GM18867 (cell line): ENCODE measurements around the gene SCO1.
"Not testable (repeated sequence)": the region's sequence is repeated elsewhere in the genome, so short reads cannot be mapped to it uniquely, and the experiment has no call there.

Experiments
- ATAC-seq: cut with Tn5 transposase; IDR thresholded peaks from one replicate; pipeline ENCODE4 v1.9.1; 2021; ENCODE audit warnings: mild to moderate bottlenecking, moderate library complexity; ENCODE audit not compliant: unreplicated experiment

The SCO1 gene

DNA sequence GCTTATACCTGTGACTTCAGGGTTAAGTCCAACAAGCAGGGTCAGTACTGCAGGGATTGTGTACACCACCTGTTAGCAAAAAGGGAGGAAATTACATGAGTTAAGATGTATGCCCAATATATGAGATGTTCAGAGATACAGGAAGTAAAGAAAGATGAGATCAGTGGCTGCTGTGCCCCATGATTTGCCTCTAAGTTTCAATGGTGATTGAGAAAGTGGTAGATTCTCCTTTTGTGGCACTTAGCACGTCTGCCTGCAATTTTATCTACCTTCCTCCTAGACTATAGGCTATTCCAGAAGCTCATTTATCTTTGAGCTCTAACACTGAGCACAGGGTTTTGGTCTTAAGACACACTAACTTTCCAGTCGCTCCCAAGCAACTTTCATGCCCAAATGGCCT is 28.9 kb upstream of the SCO1 start:
- no peak for ATAC-seq

DNA sequence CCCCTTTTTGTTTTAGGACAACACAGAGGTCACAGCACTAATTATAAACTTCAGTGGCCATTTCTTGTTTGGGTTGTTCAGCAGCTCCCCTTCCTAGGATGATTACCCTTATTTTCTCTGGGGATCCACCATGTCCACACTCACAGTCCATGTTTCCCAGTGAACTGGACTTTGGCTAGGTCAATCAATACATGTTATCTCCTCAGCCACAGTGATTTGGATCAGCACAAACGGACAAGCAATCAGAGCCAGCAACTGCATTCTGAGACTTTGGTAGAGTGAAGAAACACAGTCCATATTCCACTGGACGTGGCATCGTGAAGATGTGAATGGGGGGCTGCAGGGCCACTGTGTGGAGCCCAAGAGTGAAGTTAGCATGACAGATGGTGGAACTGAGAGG is 27.9 kb upstream of the SCO1 start:
- ATAC-seq = no peak

DNA sequence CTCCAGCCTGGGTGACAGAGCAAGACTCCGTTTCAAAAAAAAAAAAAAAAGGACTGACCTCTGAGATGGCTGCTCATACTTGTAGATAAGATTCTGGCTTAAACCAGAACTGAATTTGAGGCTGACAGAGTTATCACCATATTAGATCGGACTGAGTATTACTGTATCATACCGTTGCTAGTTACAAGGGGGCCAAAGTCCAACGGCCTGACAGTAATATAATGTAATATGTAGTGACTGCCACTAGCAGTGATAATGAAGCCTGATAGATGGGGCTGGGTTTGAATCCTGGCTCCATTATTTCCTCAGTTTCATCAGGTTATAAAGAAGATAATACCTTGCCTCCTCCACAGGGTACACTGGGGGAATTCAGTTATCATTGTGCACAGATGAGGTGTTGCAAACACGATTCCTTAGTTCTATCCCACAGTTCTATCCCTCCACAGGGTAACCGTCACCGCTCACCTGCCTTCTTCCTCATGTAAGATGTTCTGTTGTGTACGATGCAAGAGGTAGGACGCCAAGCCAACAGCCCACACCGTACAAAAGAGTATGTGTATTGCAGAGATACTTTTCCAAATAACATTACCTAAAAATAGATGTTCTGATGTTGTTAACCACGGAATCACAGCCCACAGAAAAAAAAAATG is 27.3 kb upstream of the SCO1 start:
- no peak for ATAC-seq

DNA sequence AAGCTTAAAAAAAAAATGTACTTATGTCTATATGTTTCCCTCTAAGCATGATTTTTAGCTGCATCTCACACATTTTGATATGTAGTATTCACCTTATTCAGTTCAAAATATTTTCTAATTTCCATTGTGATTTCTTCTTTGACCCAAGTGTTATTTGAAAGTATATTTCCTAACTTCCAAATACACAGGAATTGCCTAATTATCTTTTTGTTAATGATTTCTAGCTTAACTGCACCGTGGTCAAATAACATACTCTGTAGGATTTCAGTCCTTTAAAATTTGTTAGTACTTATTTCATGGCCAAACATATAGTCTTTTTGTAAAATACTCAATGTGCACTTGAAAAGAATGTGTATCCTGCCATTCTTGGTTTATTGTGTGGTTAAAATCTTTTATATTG is 21.2 kb upstream of the SCO1 start:
- ATAC-seq = no peak

DNA sequence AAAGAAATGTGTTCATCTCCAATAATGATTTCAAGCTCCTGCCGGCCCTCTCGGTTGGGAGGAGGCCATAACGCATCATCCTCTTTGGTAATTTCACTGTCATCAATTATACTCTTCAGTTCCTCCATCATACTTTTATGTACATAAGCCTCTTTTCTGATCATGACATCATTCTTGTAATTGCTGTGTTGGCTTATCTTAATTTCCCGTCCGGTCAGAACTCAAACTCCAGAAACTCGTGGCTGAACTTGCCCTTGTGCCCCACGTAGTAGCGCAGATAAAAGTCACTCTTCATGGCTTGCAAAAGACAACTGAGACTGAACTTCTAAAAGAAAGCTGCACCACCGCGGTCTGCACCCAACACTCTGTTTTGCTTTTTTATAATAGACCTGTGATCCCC is 18.9 kb upstream of the SCO1 start:
- ATAC-seq = no peak

DNA sequence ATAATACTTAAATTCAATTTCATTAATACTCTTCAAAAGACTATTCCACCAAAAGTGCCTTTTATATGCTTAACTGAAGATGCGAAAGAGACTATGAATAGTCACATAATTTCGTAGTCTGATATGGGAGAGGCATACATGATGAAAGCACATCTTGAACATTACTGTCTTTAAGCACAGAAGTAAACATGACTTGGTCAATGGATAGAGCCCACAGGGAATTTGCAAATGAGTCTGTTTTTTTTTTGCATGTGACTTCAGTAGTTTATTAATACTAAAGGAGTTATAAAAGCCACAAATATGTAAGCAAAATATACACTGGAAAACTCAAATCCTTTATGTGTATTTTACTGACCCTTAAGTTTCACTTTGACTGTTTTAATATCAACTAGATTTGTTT is 16.0 kb upstream of the SCO1 start:
- ATAC-seq = no peak

DNA sequence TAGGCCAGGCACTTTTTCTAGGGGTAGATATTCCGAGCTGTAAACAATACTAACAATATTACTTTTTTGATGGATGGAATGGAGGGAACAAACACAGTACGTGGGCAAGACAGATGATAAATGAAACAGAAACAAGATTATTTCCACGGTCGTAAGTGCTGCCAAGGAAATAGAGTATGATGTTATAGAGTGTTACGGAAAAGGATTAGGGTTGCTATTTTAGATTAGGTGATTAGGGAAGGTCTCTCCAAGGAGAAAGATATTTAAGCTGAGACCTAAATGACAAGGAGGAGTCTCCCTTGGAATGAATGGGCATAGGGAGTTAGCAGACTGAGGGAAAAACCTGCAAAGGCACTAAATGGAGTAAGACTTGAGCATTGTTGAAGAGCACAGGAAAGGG is 8.4 kb upstream of the SCO1 start:
- ATAC-seq = no peak

DNA sequence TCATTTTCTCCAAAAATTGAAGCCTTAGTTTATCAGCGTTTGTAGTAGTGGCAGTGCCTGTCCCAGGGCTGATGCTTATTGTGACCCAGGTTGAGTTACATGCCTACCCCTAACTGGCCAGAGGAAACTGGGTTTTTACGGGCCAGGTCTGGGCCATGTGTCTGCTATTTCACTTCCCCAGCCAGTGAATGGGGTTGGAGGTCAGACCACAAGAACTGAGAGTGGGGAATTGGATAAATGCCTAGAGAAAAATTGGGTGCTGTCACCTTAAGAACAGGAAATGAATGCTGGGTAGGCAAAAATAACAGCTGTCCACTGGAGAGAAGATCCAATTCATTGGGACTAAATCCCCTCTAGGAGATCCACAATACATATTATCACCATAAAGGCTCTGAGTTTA is 5.2 kb upstream of the SCO1 start:
- ATAC-seq = no peak

DNA sequence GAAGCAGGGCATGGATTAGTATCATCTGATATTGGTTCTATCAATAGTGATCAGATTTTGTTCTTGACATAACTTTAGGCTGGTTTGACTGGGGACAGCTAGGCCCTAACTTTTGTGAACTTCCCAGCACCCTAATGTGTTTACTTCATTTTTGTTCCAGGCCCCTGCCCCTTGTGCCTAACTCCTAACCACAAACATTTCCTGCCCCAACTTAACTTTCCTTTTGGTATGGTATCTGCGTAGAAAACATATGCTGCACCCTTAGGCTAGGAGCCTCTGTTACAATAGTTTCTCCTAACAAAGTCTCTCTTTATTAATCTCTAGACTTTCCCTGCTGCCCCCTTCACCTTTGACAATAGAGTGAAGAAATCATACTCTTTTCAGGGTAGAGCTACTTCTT is 2.5 kb upstream of the SCO1 start:
- no peak for ATAC-seq

DNA sequence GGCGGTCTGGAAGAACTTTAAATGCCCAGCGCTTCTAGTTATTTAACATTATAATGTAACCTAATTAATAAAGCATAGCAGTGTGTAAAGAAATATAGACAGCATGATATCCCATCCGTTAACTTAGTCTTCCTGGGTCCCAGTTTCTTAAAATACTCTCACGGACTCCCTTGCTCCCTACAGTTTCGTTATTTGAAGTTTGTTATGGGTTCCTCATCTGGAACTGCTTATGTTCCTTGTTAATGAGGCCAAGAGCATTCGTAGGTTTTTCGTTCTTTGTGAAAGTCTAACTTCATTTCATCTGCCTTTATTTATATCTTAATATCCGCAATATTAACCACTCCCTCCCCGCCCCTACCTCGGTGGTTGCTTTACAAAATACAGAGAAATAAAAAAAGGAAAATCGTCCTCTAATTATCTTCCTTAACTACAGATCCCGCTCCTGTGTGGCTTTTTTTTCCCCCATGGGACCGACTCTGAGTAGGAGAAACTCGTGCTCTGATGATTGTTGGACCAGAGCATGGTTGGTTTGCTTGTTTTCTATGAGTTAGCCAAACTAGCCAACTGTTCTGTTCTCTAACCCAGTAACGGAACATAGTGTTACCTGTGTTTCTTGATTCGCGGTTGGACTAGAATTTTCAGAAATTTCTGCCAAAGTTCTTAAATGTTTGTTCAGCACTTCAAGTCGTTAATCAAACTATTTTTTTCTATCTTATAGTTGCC is 924 bp upstream of the SCO1 start:
- ATAC-seq = no peak

DNA sequence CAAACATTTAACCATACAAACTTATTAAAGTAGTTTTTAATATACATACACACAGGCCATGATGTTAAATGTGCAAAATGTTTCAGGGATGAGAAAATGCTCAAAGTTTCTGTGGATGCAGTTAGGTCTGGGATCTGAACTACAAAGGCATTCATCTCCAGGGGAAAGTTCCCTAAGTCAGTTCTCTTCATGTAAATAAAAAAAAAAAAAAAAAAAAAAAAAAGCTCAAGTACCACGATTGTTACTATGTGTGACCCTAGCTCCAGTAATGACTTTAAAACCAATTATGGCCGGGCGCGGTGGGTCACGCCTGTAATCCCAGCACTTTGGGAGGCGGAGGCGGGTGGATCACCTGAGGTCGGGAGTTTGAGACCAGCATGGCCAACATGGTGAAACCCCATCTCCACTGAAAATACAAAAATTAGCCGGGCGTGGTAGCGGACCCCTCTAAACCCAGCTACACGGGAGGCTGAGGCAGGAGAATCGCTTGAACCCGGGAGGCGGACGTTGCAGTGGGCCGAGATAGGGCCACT is 1.4 kb downstream of the SCO1 start:
- ATAC-seq = not testable (repeated sequence)

DNA sequence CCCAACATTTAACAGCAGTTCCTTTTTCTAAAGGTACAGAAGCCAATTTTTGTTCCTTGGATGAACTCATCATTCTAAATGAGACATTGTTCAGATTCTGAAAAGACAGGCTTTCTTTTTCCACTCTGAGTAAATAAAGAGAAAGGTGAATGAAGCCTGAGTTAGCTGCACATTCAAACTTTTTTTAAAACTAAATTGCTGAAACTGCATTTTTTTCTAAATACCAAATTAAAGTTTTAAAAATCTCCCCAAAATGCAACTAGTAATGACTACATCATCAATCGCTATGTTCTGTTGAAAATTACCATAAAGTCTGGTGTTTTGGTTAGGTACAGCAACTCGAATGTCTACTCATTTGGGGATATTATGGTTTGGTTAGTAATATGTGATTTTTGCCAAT is 9.8 kb downstream of the SCO1 start:
- no peak for ATAC-seq

DNA sequence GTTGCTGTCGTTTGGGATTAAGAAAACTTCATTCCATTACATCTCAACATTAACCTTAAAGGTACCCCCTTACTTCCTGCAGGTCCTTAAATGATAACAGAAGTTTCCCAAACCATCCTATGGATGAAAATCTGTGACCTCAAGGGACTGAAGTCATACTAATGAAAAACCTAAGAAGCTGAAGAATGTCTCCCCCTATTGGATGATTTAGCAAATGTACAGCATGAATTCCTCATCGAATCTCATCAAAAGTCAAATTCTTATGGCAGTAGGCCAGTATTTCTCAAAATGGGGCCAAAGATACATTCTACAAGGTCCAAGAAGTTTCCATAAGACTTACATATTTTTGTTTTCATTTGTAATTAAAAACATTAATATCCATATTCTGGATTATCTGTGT is 13.5 kb downstream of the SCO1 start:
- ATAC-seq = no peak

DNA sequence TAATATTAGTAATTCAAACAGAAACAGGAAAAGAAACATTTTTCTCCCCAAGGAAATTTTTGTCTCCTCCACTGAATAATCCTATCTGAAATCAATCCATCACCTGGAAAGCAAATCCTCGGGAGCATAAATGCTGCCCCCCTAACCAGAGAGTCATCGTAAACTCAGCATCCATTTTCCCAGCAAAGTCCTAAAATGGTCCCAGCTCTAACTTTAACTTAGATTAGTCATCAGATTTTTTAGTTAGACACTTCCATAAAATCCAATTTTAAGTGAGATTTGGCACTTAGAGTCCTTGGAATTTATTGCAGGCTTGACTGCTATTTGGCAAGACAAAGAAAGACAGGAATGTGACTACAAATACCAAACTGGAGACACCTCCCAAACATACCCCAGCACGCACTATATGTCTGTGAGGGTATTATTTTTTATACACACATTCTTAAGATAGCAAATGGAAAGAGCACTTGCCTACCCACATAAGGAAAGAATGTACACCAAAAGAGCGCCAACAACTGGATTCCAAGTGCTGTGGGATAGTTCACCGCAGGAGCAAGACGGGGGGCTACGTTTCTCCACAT is 15.4 kb downstream of the SCO1 start:
- ATAC-seq = no peak

DNA sequence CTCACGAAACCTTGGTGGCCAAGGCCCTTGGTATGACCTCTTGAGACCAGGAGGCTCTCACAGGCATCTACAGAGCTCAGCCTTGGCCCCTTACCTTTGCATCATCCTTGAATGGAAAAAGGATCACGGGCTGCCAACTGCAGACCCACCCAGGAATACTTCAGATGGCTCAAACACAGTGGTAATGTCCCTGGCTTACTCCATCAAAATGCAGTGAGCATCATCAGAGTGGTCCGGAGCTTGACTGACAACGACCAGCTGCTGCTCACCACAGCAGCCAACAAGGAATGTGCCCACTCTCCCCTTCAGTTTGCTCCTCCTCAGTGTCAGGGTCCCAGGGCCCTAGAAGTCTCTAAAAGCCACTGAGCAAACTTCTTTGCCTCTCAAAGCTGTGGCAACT is 22.6 kb downstream of the SCO1 start:
- no peak for ATAC-seq

DNA sequence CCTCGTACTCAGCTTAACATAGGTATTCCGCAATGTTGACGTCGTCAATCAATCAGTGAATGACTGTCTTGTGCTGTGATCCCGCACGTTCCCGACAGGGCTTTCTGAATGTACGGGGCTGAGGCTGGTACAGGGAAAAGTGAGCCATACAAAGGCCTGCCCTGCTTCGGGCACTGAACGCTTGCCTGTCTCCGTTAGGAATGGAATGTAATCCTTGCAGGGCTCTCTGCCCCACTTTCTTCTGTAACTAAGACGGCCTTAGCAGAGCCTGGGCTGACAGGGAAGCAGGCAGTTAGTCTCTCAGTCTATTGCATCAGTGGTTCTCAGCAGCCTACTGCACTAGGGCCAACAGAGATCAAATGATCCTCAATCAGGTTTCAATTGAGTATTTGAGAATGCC is 24.0 kb downstream of the SCO1 start:
- ATAC-seq = no peak

DNA sequence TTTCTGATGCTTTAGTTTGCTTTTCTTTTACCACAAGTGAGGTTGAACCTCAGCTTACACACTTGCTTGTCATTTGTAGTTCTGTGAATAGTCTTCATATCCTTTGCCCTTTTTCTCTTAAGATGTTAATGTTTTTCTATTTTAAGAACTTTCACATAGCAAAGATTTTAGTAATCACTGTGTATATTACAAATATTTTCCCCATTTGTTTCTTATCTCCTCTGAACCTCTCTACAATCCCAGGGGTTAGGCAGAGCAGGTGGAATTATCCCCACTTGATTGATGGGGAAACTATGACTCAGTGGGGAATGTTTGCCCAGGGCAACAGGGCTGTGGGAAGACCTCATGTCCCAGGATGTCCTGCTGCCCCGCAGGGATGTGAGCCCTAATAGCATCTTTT is 28.6 kb downstream of the SCO1 start:
- no peak for ATAC-seq

DNA sequence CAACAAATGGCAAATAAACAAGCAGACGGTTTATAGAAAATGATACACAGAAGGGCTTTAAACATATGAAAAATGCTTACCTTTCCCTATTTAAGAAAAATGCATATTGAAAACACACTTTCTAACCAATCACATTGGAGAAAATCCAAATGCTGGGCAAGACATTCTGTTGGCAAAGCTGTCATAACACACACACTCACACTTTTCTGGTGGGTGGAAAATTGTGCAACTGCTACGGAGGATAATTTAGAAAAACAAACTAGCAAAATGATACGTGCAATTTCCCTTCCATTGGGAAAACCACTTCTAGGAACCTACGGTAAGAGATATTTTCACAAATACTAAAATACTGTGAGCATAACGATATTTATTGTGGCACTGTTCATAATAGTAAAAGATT is 30.4 kb downstream of the SCO1 start:
- ATAC-seq = no peak

DNA sequence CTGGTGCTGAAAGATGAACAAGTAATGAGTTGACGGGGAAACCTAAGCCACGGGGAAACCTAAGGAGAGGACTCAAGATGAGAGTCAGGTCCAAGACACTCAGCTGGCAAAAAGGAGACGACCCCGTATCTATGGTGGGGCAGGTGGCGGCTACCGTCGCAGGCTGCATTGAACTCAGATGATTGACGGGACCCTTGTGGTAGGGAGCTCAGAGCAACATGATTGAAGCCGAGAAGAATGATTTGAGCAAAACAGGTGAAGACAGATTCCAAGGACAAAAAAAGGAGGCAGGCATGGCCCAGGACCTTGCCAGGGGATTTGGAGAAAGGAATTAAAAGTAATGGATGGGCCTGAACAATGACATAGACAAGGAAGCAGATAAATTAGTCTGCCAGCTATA is 32.8 kb downstream of the SCO1 start:
- no peak for ATAC-seq

DNA sequence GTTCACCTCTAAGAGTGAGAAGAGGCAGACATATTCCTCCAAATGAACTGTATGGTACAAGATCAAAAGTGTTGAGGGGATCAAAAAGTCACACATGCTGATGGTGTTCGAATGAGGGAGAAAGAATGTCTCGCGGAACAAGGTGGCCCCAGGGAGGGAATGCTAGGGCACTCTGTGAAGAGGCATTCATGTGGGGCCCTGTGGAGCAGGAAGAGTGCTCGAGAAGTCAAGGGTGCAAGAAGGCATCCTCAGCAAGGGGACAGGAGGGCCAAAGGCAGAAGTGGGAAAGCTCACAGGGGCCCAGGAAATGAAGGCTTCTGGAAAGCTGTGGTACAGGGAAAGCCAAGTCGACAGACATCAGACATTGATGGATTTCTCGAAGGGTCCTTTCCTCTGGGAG is 34.1 kb downstream of the SCO1 start:
- ATAC-seq = no peak

DNA sequence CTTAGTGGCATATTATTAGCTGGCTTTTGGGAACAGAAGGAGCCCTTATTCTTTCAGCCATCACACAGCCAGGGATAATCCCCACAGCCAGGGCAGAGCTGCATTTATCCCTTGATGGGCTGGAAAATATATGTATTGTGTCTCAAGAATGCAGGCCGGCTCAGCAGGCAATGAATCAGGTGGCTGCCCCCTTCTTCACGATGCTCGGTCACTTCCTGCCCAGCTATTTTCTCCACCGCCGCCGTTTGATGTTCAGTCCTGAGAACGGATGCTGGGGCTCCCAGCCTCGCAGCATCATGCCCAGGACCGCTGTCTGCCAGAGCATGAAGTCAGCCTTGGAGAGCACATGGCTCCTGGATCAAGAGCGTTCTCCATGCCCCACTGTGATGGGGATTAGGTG is 35.9 kb downstream of the SCO1 start:
- no peak for ATAC-seq

DNA sequence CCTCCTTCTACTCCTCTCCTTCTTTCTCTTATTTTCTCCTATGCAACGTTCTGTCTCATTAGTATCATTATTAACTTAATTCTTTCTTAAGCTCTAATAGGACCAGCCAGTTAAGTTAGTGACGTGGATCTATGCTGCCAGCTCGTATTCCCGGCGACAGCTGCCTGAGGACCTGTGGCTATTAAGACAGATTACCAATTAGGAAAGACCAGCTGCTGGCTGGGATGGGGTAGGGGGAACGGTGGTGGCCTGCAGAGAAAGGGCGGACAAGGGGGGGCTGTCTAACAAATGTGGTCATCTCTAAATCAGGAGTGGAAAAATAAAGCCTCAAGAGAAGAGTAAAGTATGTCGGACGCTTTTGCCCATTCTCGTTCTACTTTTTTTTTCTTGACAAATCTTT is 39.5 kb downstream of the SCO1 start:
- ATAC-seq = no peak
